Small intestine (tissue), 7 donors: Measurements from ENCODE around the gene ZNF497. TPM values are rescaled to one million over a fixed set of nuclear protein-coding genes. Genes with fewer than 3 reads are reported as not detected.
A peak's percentile ranks its signal among the peaks of the same experiment; 100 is the strongest.

ENCODE experiments used
- DNase-seq, 2 donors: peaks; one replicate each; pipeline versions ENCODE4 v3.0.0 to v3.0.0-alpha.2; 2013
- FAIRE-seq: peaks from 2 replicates; lab custom pipeline; 2012; peaks lifted over from hg19 to GRCh38; lab: Jason Lieb, UNC
- H3K27ac ChIP-seq, 3 donors: one replicate each; pipeline ENCODE4 v1.5.1; 2013; ENCODE audit warnings: low read length in 2 of 3, mild to moderate bottlenecking in 2 of 3, control low read depth in 1 of 3, inconsistent platforms in 1 of 3, low read depth in 1 of 3, moderate library complexity in 1 of 3
- H3K27me3 ChIP-seq, 3 donors: one replicate each; pipeline ENCODE4 v1.6.1; 2013; ENCODE audit warnings: low read length in 3 of 3, inconsistent platforms in 1 of 3; ENCODE audit not compliant: control insufficient read depth in 3 of 3, insufficient read depth in 3 of 3
- H3K36me3 ChIP-seq, 3 donors: one replicate each; pipeline ENCODE4 v1.6.1; 2013; ENCODE audit warnings: low read length in 3 of 3, inconsistent platforms in 1 of 3, low read depth in 1 of 3, mild to moderate bottlenecking in 1 of 3, moderate library complexity in 1 of 3; ENCODE audit not compliant: control insufficient read depth in 3 of 3, insufficient read depth in 2 of 3
- H3K4me1 ChIP-seq, 3 donors: one replicate each; pipeline ENCODE4 v1.6.1; 2013; ENCODE audit warnings: low read length in 2 of 3, inconsistent platforms in 1 of 3, low read depth in 1 of 3, mild to moderate bottlenecking in 1 of 3, moderate library complexity in 1 of 3; ENCODE audit not compliant: control insufficient read depth in 3 of 3, insufficient read depth in 2 of 3
- H3K4me3 ChIP-seq, 3 donors: one replicate each; pipeline ENCODE4 v1.5.1; 2013; ENCODE audit warnings: low read length in 3 of 3, control low read depth in 1 of 3, inconsistent platforms in 1 of 3, low read depth in 1 of 3, mild to moderate bottlenecking in 1 of 3, moderate library complexity in 1 of 3
- H3K9me3 ChIP-seq, 2 donors: one replicate each; pipeline ENCODE4 v1.6.1; 2013; ENCODE audit warnings: low read depth in 1 of 2, low read length in 1 of 2; ENCODE audit not compliant: control insufficient read depth in 2 of 2, insufficient read depth in 1 of 2
- WGBS, 3 donors: extraction: QIAGEN DNeasy Blood & Tissue Kit; methylation state at CpG; one replicate each; pipeline ENCODE4 v1.1.7; 2013; 5-methylcytosine and 5-hydroxymethylcytosine counted together
- polyA plus RNA-seq, 4 donors: library from polyadenylated mRNA; stranded (reverse) in 3 of 4; unstranded in 1 of 4; fragments of 200-250 nt in 3 of 4; fragments of 120-200 nt in 1 of 4; gene quantifications; one replicate each; pipeline versions ENCODE4 v1.2.1 to v1.2.3, GENCODE V29; 2013
- donor health status: healthy with polysubstance abuse.
- donor health status: control.
- donor health status: control.
- donor health status: Bipolar disorder and iron deficiency.
- donor health status: healthy.

The ZNF497 gene
- polyA plus RNA-seq, 4 donors, result 0.22 to 2.3 (median 0.82) TPM; not detected in 1

DNA sequence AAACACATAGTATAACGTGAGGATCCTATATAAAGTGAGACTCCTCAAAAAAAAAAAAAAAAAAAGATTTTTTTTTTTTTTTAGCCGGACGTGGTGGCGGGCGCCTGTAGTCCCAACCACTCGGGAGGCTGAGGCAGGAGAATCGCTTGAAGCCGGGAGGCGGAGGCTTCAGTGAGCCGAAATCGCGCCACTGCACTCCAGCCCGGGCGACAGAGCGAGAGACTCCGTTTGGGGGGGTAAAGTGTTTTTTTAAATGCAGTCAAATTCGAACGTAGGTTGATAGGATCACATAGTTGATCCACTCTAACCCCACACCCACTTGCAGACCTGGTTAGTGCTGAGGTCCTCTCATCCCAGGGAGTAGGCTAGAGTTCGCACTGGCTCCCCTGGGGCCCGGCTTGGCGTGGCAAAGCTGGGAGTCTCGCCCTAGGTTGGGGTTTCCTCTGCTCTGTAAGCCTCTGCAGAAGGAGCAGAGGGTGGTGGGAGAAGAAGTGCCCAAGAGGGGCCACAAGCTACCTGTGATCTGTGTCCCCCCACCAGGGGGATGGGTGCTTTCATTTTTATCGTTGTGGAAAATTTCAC, 39.4 kb upstream of the ZNF497 start:
- 19 to 27% (median 25%) methylated on average over 21 to 23 of the region's 23 CpGs for WGBS, 3 donors
- Histone ChIP-seq H3K9me3 (no peaks in the 10 kb centered on the region), H3K4me1 (peaks cover 0 to 23% (median 4%) of the 10 kb centered on the region in 3 donors), H3K27ac (peak overlapping the region in 1 of 3 donors; percentile 85), H3K36me3 (no peaks in the 10 kb centered on the region), H3K4me3 (peak overlapping the region in 2 of 3 donors; percentile 56 to 70), H3K27me3 (peaks cover 4 to 15% (median 7%) of the 10 kb centered on the region in 3 donors)
- FAIRE-seq (no peak), DNase-seq (peak in 1 of 2 donors; percentile 35)

DNA sequence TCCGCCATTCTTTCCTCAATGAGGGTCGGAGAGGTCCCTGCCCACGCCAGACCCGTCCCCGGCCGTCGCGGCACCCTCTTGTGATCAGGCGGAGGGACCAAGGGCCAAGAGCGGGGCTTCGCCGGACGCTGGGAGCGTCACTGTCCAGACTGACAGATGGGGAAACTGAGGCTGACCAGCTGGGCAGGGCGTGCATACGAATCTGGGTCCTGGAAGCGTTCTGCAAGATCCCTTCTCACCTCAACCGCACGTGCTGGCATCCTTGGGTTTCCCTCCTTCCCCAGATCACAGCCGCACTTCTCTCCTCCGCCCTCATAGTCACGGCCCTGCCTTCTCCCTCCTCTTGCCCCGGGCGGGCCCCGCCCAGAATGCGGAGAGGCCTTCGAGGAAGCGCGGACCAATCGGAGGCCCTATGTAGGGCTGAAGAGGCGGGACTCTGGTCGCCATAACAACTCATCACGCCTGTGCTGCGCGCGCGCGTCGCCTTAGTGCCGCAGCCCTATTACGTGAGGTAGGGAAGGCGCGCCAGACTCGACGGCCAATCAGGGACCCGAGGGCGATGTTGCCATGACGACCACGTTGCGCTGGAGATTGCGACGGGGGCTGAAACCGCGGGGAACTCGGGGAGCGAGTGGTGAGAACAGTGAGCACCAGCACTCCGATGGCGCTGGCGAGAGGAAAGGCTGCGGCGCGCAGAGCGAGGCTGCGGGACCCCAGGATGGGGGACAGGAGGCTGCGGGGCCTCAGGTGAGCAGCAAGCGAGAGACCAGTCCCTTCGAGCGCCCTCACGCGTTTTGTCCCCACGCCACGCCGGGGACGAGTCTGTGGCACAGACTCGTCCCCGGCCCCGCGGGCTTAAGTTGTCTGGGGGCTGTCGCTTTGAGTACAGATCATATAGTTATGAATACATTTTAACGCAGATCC, 38.6 kb upstream of the ZNF497 start:
- 2 to 4% (median 3%) methylated on average over 76 to 80 of the region's 80 CpGs for WGBS, 3 donors

GRCh38 chr19:58400316-58400915, 37.9 kb upstream of the ZNF497 start:
- H3K36me3 ChIP-seq, result peaks cover 0 to under 1% (median 0%) of the 10 kb centered on the region in 3 donors
- 56 to 65% (median 56%) methylated on average over 18 of the region's 18 CpGs for WGBS, 3 donors
- no peak for FAIRE-seq
- no peak for DNase-seq
- peak overlapping the region in 2 of 3 donors; percentile 46 to 54 for H3K4me3 ChIP-seq
- H3K27ac ChIP-seq, result no peak overlapping the region
- peaks cover 0 to 27% (median 4%) of the 10 kb centered on the region in 3 donors for H3K4me1 ChIP-seq
- peaks cover 9 to 25% (median 12%) of the 10 kb centered on the region in 3 donors for H3K27me3 ChIP-seq
- H3K9me3 ChIP-seq, result no peaks in the 10 kb centered on the region

More for the DNA sequence above, 38.6 kb upstream of the ZNF497 start:
- Histone ChIP-seq H3K36me3 (no peaks in the 10 kb centered on the region), H3K27ac (peak overlapping the region in 2 of 3 donors; percentile 61 to 85), H3K9me3 (no peaks in the 10 kb centered on the region), H3K27me3 (peaks cover 7 to 17% (median 9%) of the 10 kb centered on the region in 3 donors), H3K4me1 (peaks cover 0 to 23% (median 4%) of the 10 kb centered on the region in 3 donors), H3K4me3 (peak overlapping the region in 2 of 3 donors; percentile 56 to 70)
- DNase-seq (peak; percentile 99 to 100), FAIRE-seq (no peak)

GRCh38 chr19:58399903-58400302, 37.4 kb upstream of the ZNF497 start:
- DNase-seq (no peak), FAIRE-seq (no peak)
- WGBS, 3 donors, result 96 to 97% (median 96%) methylated on average over 3 of the region's 3 CpGs

DNA sequence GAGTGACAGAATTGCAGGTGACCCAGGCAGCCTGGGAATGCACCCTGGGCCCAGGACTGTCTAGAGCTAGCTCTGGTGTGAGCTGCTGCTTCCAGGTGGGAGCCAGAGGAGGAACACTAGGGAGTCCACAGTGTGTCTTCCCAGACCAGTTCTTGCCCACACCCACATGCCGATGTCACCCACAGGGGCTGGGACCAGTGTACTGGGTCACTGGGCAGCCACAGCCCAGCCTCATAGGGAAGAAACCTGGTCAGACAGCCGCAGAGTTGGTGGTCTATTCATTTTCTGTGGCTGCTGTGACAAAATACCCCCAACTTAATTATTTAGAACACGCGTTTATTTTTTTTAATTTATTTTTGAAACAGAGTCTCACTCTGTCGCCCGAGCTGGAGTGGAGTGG, 36.0 kb upstream of the ZNF497 start:
- Histone ChIP-seq H3K4me1 (peaks cover 0 to 22% (median 4%) of the 10 kb centered on the region in 3 donors), H3K36me3 (peaks cover 0 to 17% (median 9%) of the 10 kb centered on the region in 3 donors), H3K27ac (no peak overlapping the region), H3K9me3 (no peaks in the 10 kb centered on the region), H3K4me3 (no peak overlapping the region), H3K27me3 (peaks cover 9 to 30% (median 12%) of the 10 kb centered on the region in 3 donors)
- no peak for FAIRE-seq
- no peak for DNase-seq
- 91 to 93% (median 92%) methylated on average over 6 of the region's 6 CpGs for WGBS, 3 donors

More at GRCh38 chr19:58399903-58400302, 37.4 kb upstream of the ZNF497 start:
- no peak overlapping the region for H3K27ac ChIP-seq
- peaks cover 0 to 6% (median under 1%) of the 10 kb centered on the region in 3 donors for H3K36me3 ChIP-seq
- H3K4me3 ChIP-seq, result no peak overlapping the region
- peaks cover 0 to 27% (median 4%) of the 10 kb centered on the region in 3 donors for H3K4me1 ChIP-seq
- peaks cover 9 to 28% (median 12%) of the 10 kb centered on the region in 3 donors for H3K27me3 ChIP-seq
- no peaks in the 10 kb centered on the region for H3K9me3 ChIP-seq

- H3K4me3 ChIP-seq, result no peak overlapping the region
- peaks cover 0 to 18% (median 4%) of the 10 kb centered on the region in 3 donors for H3K4me1 ChIP-seq
- peaks cover 9 to 30% (median 12%) of the 10 kb centered on the region in 3 donors for H3K27me3 ChIP-seq
- H3K27ac ChIP-seq, result no peak overlapping the region
- WGBS, 3 donors, result 63 to 79% (median 72%) methylated on average over 4 of the region's 4 CpGs
- H3K9me3 ChIP-seq, result no peaks in the 10 kb centered on the region
- no peak for FAIRE-seq
- DNase-seq, result no peak
- H3K36me3 ChIP-seq, result peaks cover 4 to 22% (median 9%) of the 10 kb centered on the region in 3 donors
Measured at GRCh38 chr19:58398087-58398486, 35.5 kb upstream of the ZNF497 start.

DNA sequence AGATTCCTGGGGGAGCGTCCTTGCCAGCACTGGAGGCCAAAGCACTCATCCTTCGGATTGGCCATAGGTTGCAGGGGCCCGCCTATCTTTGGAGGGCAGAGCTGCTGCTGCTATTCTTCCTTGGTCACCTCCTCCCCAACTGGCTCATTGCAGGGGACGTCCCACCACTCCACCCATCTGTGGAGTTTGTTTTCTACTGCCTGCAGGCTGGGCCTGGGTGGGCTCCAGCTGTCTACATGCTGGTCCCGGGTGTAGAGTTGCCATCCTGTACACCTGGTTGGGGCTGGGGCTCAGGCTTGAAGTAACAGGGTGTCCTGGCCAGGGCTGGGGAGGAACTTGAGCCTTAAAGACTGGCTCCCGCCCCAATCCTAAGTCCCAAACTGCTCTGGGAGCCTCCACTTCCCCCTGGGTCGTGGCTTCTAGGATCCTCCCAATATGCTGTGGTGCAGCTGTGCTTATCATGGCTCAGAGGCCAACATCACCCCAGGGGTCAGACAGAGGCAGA, 35.0 kb upstream of the ZNF497 start:
- peaks cover 0 to 18% (median 4%) of the 10 kb centered on the region in 3 donors for H3K4me1 ChIP-seq
- peaks cover 7 to 27% (median 9%) of the 10 kb centered on the region in 3 donors for H3K36me3 ChIP-seq
- FAIRE-seq, result no peak
- no peak overlapping the region for H3K27ac ChIP-seq
- H3K9me3 ChIP-seq, result no peaks in the 10 kb centered on the region
- 69 to 75% (median 69%) methylated on average over 7 of the region's 7 CpGs for WGBS, 3 donors
- H3K27me3 ChIP-seq, result peaks cover 9 to 30% (median 12%) of the 10 kb centered on the region in 3 donors
- H3K4me3 ChIP-seq, result no peak overlapping the region
- no peak for DNase-seq
